ENCODE results near the gene EMD.
"Not testable (repeated sequence)": the region's sequence is repeated elsewhere in the genome, so short reads cannot be mapped to it uniquely, and the experiment has no call there.

EMD gene

DNA sequence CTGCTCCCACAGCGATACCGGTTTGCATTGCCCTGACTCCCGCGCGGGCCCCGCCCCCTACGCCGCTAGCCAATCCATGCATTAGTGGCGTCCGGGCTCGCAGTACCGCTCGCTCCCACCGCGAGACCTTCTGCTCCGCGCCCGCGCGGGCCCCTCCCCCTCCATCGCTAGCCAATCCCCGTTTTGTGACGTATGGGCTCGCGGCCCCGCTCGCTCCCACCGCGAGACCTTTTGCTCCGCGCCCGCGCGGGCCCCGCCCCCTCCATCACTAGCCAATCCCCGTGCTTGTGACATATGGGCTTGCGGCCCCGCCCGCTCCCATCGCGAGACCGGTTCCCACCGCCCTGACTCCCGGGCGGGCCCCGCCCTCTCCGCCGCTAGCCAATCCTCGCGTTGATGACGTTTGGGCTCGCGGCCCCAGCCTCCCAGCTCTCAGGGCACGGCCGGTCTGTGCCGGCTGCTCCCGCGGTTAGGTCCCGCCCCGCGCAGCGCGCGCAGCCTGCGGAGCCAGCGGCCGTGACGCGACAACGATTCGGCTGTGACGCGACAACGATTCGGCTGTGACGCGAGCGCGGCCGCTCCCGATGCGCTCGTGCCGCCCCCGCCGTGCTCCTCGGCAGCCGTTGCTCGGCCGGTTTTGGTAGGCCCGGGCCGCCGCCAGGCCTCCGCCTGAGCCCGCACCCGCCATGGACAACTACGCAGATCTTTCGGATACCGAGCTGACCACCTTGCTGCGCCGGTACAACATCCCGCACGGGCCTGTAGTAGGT lies at the start of gene EMD:
EMD (plus strand) TSS at position 497 of the 770 bp plus-strand sequence; CDS start at position 687, 190 bp downstream.
- peak; percentile 98 for DNase-seq

DNA sequence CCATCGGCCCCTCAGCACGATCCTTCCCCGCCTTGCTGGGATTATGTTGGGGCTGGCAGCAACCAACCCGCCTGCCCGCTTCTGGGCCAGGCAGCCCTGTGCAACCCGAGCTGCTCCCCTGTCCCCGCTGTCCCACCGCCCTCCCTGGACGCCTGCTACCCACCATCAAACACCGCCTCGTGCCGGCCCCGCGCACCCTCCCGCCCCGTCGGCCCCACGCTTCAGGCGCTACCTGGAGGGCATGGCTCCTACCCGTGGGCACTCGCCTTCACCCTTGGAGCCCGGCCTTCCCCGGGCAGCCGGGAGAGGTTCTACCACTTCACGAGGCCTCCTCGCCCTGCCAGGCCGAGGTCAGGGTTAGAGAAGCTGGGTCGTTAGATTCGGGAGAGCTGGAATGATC lies 46.5 kb upstream of the EMD start:
- no peak for DNase-seq

- no peak for DNase-seq
Measured at GRCh38 chrX:154333116-154333515, 46.0 kb upstream of the EMD start.

DNA sequence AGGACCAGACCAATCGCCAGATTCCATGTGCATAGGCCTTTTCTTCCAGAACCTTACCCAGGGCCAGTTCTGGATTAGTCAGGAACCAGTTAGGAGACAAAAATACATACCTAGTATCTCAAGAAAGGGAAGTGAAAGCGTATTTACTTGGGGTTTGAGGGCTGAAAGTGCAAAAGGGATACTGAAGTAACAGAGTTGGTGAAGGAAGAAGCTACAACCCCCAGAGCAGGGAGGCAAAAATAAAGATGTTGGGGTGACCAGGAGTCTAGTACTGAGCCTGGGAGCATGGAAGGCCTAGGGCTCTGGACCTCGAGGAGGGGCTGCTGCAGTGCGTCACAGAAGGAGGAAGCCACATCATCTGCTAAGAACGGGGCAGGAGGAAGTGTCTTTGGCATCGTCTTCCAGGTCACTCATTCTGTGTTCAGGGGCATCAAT lies 45.2 kb upstream of the EMD start:
- DNase-seq: no peak

DNA sequence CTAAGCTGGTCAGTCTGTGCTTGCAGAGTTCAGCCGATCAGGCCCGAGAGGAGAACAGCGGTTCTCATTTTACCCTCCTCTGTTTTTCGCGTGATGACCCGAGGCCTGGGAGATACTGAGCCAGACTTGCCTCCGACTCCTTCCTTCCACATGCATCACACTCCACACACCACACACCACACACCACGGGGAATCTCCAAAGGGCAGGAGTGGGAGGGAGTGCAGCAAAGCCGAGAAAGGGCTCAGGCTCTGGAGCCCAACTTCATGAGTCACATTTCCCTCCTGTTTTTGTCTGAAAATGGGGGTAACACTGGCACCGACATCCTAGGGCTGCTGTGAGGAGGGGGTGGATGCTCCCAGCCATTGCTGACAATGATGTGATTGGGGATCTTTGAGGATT lies 44.6 kb upstream of the EMD start:
- no peak for DNase-seq

GRCh38 chrX:154341399-154342298 lies 37.4 kb upstream of the EMD start:
- DNase-seq: not testable (repeated sequence)

DNA sequence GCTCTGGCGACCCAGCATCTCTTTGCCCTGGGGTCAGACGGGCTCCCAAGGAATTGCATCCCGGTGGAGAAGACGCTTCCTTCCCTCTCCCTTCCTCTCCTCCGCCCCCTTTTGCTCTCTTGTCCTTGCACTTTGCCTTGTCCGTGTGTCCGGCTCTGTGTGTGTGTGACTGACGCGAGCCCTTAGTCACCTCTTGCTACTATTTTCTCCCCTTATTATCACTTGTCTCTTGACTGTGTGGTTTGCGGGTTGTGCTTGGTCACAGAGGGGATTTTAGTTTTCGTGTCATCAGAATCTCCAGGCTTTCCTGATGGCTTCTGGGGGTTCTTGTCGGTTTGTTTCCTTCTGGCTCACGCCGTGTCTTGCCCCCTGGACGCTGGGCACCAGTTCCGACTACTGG lies 36.0 kb upstream of the EMD start:
- not testable (repeated sequence) for DNase-seq

DNA sequence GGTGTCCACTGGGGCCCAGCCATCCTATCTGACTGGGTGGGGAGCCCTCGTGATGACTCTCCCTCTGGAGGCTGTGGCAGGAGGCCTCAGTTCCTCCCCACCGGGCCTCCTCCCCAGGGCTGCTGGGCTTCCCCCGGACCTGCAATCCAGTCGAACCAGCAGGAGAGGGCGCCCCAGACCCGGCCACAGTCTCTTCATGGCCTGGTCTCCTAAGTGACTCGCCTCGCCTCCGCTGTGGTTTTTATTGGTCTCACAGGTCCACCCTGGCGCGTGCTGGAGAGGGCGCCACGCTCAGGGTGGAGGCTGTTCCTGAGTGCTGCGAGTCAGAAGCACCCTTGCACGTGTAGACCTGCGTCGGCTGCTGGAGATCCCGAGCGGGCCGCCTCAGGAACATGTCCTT lies 35.5 kb upstream of the EMD start:
- not testable (repeated sequence) for DNase-seq

DNA sequence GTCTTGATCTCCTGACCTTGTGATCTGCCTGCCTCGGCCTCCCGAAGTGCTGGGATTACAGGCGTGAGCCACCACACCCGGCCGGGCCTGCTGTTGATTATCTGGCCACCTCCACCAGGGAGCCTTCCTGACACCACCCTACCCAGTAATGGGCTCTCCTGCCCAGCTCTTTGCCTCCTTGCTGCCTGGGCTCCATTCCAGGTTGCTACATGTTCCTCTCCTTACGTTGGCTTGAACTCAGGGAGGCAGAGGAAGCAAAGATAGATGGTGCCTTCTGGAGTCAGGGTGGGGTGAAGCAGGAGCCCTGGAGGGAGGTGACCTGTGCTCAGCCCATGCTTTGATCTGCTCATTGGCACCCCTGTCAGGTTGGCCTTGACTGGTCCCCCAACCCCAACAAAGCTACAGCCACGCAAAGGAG lies 31.0 kb upstream of the EMD start:
- DNase-seq: peak; percentile 45

- no peak for DNase-seq
Measured at GRCh38 chrX:154348646-154349358, 30.3 kb upstream of the EMD start.

DNA sequence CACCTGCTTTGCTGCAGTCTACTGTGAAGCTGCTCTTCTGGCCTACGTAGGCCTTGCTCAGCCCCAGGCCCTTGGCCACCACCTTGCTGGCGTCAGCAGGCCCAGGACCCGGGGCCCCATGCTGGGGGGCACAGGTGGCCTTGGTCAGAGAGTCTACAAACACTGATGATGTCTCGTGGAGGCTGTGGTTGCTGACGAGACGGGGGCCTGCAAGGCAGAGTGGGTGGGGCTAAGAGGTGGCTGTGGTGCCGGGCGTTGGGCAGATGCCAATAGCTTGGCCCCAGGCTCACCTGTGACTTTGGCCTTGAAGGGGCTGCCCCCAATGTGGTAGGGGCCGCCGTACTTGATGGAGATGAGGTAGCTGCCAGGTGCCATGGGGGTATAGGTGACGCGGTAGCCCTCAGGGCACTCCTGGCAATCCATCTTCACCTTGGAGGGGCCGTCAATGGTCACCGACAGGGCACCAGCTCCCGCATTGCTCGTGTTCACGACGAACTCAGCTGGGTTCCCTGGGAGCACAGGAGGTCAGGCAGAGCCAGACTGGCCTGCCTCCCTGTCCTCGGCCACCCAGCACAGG lies 29.6 kb upstream of the EMD start:
- DNase-seq: no peak

- DNase-seq: no peak
Measured at GRCh38 chrX:154349979-154350378, 29.1 kb upstream of the EMD start.

GRCh38 chrX:154350429-154351182 lies 28.5 kb upstream of the EMD start:
- DNase-seq: no peak

- DNase-seq: no peak
Measured at GRCh38 chrX:154351183-154352011, 27.7 kb upstream of the EMD start.

- no peak for DNase-seq
Measured at GRCh38 chrX:154352012-154352401, 27.1 kb upstream of the EMD start.

GRCh38 chrX:154352466-154352865 lies 26.6 kb upstream of the EMD start:
- DNase-seq: no peak

GRCh38 chrX:154353172-154353843 lies 25.8 kb upstream of the EMD start:
- DNase-seq: no peak

GRCh38 chrX:154354013-154354412 lies 25.1 kb upstream of the EMD start:
- DNase-seq: no peak

GRCh38 chrX:154354516-154354915 lies 24.6 kb upstream of the EMD start:
- DNase-seq: no peak

- no peak for DNase-seq
Measured at GRCh38 chrX:154355094-154355775, 23.9 kb upstream of the EMD start.
